Transverse colon (tissue), 4 donors: Measurements from ENCODE around the gene PLXDC2. TPM values are rescaled to one million over a fixed set of nuclear protein-coding genes. Genes with fewer than 3 reads are reported as not detected.

Experiments
- DNase-seq: peaks from one replicate; pipeline ENCODE4 v3.0.0-alpha.2; 2019
- H3K27ac ChIP-seq, 4 donors: fragments of 200-600 bp; sonication (generic); 2 replicates each; pipeline ENCODE4 v1.5.1; 2016 to 2018; ENCODE audit warnings: inconsistent platforms in 4 of 4
- H3K27me3 ChIP-seq: fragments of 200-600 bp; sonication (generic); 2 replicates; pipeline ENCODE4 v1.5.1; 2017; ENCODE audit warnings: inconsistent platforms
- H3K36me3 ChIP-seq, 4 donors: fragments of 200-600 bp; sonication (generic); 2 replicates each; pipeline ENCODE4 v1.5.1; 2017 to 2019; ENCODE audit warnings: inconsistent platforms in 4 of 4
- H3K4me1 ChIP-seq, 4 donors: fragments of 200-600 bp; sonication (generic); 2 replicates each; pipeline ENCODE4 v1.5.1; 2017 to 2020; ENCODE audit warnings: inconsistent platforms in 4 of 4
- H3K4me3 ChIP-seq, 4 donors: fragments of 200-600 bp; sonication (generic); 1 replicate in 1 of 4; 2 replicates in 3 of 4; pipeline versions ENCODE4 v1.5.1 to v1.6.1; 2017 to 2019; ENCODE audit warnings: inconsistent platforms in 4 of 4
- H3K9me3 ChIP-seq, 2 donors: fragments of 200-600 bp; sonication (generic); 2 replicates each; pipeline ENCODE4 v1.5.1; 2017 to 2019; ENCODE audit warnings: inconsistent platforms in 2 of 2
- EP300 ChIP-seq: sonication (generic); formaldehyde crosslinking; IDR thresholded peaks from one replicate; pipeline ENCODE4 v1.6.1; 2017; ENCODE audit warnings: antibody characterized with exemption, low read depth
- POLR2A ChIP-seq: fragments of 450-650 bp; IDR thresholded peaks from one replicate; pipeline ENCODE4 v1.6.1; 2016; ENCODE audit warnings: antibody characterized with exemption, mild to moderate bottlenecking, moderate library complexity
- POLR2AphosphoS5 ChIP-seq, 3 donors: sonication (generic); formaldehyde crosslinking; IDR thresholded peaks; one replicate each; pipeline ENCODE4 v1.6.1; 2016; ENCODE audit warnings: antibody characterized with exemption in 3 of 3
- WGBS, 2 donors: methylation state at CpG; one replicate each; pipeline ENCODE4 v1.1.5; 2018; ENCODE audit warnings: low coverage in 1 of 2; 5-methylcytosine and 5-hydroxymethylcytosine counted together
- in situ Hi-C, 4 donors: fragments of 200-750 bp; cut with MboI; loops; one replicate each; pipeline versions ENCODE4 v1.15.0 to v1.15.1; 2017; ENCODE audit warnings: low sequenced_read_pairs in 3 of 4, low pct_ligation_motif_present in 1 of 4, low pct_unique_long_range_greater_than_20kb in 1 of 4
- intact Hi-C: fragments of 100-400 bp; cut with DNase I; formaldehyde crosslinking; loops from one replicate; pipeline ENCODE4 v1.15.1; 2023; ENCODE audit warnings: low total_unique reads
- total RNA-seq, 4 donors: library from RNA; depleted of rRNA; stranded (reverse); fragments of >200 nt; gene quantifications; one replicate each; pipeline ENCODE4 v1.1.0, GENCODE V29; 2016
- TF ChIP-seq, protein P1 (sequence below), 5 experiments: fragments of 200-600 bp in 3 of 5; fragments of 450-650 bp in 2 of 5; sonication (generic) in 3 of 5; IDR thresholded peaks; 1 replicate in 2 of 5; 2 replicates in 3 of 5; pipeline ENCODE4 v1.5.1; 2016 to 2017; ENCODE audit warnings: antibody characterized with exemption in 5 of 5, inconsistent platforms in 3 of 5, mild to moderate bottlenecking in 2 of 5, moderate library complexity in 1 of 5

The PLXDC2 gene
- total RNA-seq, 4 donors from 2014 or later: 12.0 to 32.2 (median 20.3) TPM

GRCh38 chr10:19928936-19929335, 112.7 kb downstream of the PLXDC2 start:
- WGBS, 2 donors: 76 to 91% methylated on average over 2 to 7 of the region's 7 CpGs
- TF ChIP-seq EP300: no peak
- no peak for TF ChIP-seq POLR2AphosphoS5 (IDR thresholded peaks at IDR 0.05)
- TF ChIP-seq, protein P1, sequence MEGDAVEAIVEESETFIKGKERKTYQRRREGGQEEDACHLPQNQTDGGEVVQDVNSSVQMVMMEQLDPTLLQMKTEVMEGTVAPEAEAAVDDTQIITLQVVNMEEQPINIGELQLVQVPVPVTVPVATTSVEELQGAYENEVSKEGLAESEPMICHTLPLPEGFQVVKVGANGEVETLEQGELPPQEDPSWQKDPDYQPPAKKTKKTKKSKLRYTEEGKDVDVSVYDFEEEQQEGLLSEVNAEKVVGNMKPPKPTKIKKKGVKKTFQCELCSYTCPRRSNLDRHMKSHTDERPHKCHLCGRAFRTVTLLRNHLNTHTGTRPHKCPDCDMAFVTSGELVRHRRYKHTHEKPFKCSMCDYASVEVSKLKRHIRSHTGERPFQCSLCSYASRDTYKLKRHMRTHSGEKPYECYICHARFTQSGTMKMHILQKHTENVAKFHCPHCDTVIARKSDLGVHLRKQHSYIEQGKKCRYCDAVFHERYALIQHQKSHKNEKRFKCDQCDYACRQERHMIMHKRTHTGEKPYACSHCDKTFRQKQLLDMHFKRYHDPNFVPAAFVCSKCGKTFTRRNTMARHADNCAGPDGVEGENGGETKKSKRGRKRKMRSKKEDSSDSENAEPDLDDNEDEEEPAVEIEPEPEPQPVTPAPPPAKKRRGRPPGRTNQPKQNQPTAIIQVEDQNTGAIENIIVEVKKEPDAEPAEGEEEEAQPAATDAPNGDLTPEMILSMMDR (IDR thresholded peaks at IDR 0.05): no peak
- TF ChIP-seq POLR2A: no peak
- DNase-seq: no peak
- Histone ChIP-seq H3K27ac (peak overlapping the region; percentile 14 to 61 (median 36)), H3K9me3 (no peaks in the 10 kb centered on the region), H3K4me3 (no peak overlapping the region), H3K4me1 (peaks cover 17 to 39% (median 22%) of the 10 kb centered on the region in 4 donors), H3K27me3 (no peaks in the 10 kb centered on the region), H3K36me3 (no peaks in the 10 kb centered on the region)
- intact Hi-C loops (no loop called here), in situ Hi-C loops (no loop called here)

GRCh38 chr10:19929506-19930140, 113.4 kb downstream of the PLXDC2 start:
- WGBS, 2 donors: 15 to 37% methylated on average over 3 of the region's 3 CpGs
- intact Hi-C loops: no loop called here

DNA sequence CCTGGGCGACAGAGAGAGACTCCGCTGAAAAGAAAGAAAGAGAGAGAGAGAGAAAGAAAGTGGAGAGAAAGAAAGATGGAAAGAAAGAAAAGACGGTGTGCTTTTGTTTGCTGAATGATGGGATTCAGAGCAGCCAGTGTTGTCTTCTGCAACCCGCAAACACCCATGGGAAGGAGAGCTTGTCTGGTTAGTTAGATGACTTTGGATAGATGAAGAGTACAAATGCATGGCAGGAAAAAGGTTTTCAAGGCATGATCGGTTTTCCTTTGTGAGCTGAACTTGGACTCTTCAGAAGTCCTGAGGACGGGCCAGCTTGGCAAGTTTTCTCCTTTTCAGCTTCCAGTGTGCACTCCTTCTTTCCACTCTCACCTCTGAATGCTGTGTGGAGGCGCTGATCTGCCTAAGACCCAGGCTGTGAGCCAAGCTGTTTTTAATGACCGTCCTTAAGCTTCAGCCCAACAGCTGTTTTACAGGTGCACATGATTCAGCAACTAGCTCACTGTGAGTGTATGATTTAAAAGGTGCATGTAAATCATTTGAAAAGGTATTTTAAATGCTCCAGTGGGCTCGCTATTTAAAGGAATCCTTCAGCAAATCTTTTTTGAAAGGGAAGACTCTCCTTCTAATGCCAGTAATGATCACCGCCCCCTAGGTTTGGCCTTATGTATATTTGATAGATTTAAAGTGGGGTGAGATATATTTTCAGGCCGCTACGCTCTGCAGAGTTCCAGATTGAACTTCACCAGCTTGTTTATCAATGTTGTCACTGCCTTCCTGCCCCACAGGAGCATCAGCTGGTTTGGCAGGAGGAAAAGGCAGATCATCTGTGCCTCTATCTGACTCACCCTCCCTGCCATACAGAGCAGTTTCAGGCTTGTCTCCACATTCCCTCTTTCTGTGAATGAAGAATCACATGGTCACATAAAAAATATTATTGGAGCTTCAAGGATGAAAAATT, 115.0 kb downstream of the PLXDC2 start:
- no peaks in the 10 kb centered on the region for H3K36me3 ChIP-seq
- peaks cover 17 to 39% (median 22%) of the 10 kb centered on the region in 4 donors for H3K4me1 ChIP-seq
- H3K4me3 ChIP-seq: no peak overlapping the region
- peak in 2 of 3 donors; percentile 23 to 51 for TF ChIP-seq POLR2AphosphoS5 (IDR thresholded peaks at IDR 0.05)
- no peak for TF ChIP-seq POLR2A
- intact Hi-C loops (no loop called here), in situ Hi-C loops (no loop called here)
- no peaks in the 10 kb centered on the region for H3K27me3 ChIP-seq
- WGBS, 2 donors: 31 to 47% methylated on average over 6 to 12 of the region's 12 CpGs
- no peaks in the 10 kb centered on the region for H3K9me3 ChIP-seq
- peak overlapping the region; percentile 51 to 77 (median 70) for H3K27ac ChIP-seq
- DNase-seq: peak; percentile 56

More at GRCh38 chr10:19929506-19930140, 113.4 kb downstream of the PLXDC2 start:
- H3K9me3 ChIP-seq: no peaks in the 10 kb centered on the region
- H3K36me3 ChIP-seq: no peaks in the 10 kb centered on the region
- no peak overlapping the region for H3K4me3 ChIP-seq
- no peaks in the 10 kb centered on the region for H3K27me3 ChIP-seq
- no peak for DNase-seq
- no peak for TF ChIP-seq EP300
- TF ChIP-seq, protein P1 (IDR thresholded peaks at IDR 0.05): no peak
- no peak for TF ChIP-seq POLR2AphosphoS5 (IDR thresholded peaks at IDR 0.05)
- no peak for TF ChIP-seq POLR2A
- peak overlapping the region; percentile 14 to 61 (median 36) for H3K27ac ChIP-seq
- in situ Hi-C loops: no loop called here
- H3K4me1 ChIP-seq: peaks cover 17 to 39% (median 22%) of the 10 kb centered on the region in 4 donors

GRCh38 chr10:19931894-19932590, 115.8 kb downstream of the PLXDC2 start:
- intact Hi-C loops: no loop called here
- no peaks in the 10 kb centered on the region for H3K9me3 ChIP-seq
- 50 to 52% methylated on average over 4 of the region's 4 CpGs for WGBS, 2 donors
- H3K27me3 ChIP-seq: no peaks in the 10 kb centered on the region
- no peak for DNase-seq
- H3K4me1 ChIP-seq: peaks cover 17 to 39% (median 22%) of the 10 kb centered on the region in 4 donors
- H3K27ac ChIP-seq: peak overlapping the region; percentile 51 to 77 (median 70)
- H3K36me3 ChIP-seq: no peaks in the 10 kb centered on the region
- no peak overlapping the region for H3K4me3 ChIP-seq
- in situ Hi-C loops: no loop called here
- TF ChIP-seq, protein P1 (IDR thresholded peaks at IDR 0.05): no peak
- no peak for TF ChIP-seq EP300
- no peak for TF ChIP-seq POLR2A
- no peak for TF ChIP-seq POLR2AphosphoS5 (IDR thresholded peaks at IDR 0.05)
